HG02884 (cell line): ENCODE results near the gene GRPEL2.
"Not testable (repeated sequence)": the region's sequence is repeated elsewhere in the genome, so short reads cannot be mapped to it uniquely, and the experiment has no call there.

ENCODE experiments used
- ATAC-seq: cut with Tn5 transposase; IDR thresholded peaks from one replicate; pipeline ENCODE4 v1.9.1; 2021; ENCODE audit warnings: mild to moderate bottlenecking, moderate library complexity; ENCODE audit not compliant: unreplicated experiment

The GRPEL2 gene

GRCh38 chr5:149392718-149393117, 47.4 kb downstream of the GRPEL2 start:
- no peak for ATAC-seq

- ATAC-seq = not testable (repeated sequence)
Measured at GRCh38 chr5:149394996-149395395, 49.7 kb downstream of the GRPEL2 start.

GRCh38 chr5:149397530-149397929, 52.2 kb downstream of the GRPEL2 start:
- ATAC-seq = no peak

- not testable (repeated sequence) for ATAC-seq
Measured at GRCh38 chr5:149398747-149399266, 53.5 kb downstream of the GRPEL2 start.

GRCh38 chr5:149399775-149400174, 54.5 kb downstream of the GRPEL2 start:
- no peak for ATAC-seq

GRCh38 chr5:149400304-149400703, 55.0 kb downstream of the GRPEL2 start:
- ATAC-seq = no peak

GRCh38 chr5:149401051-149401450, 55.8 kb downstream of the GRPEL2 start:
- ATAC-seq = no peak

- ATAC-seq = no peak
Measured at GRCh38 chr5:149402291-149402690, 57.0 kb downstream of the GRPEL2 start.
